ENCODE data around the gene FLT1.

Gene FLT1

DNA sequence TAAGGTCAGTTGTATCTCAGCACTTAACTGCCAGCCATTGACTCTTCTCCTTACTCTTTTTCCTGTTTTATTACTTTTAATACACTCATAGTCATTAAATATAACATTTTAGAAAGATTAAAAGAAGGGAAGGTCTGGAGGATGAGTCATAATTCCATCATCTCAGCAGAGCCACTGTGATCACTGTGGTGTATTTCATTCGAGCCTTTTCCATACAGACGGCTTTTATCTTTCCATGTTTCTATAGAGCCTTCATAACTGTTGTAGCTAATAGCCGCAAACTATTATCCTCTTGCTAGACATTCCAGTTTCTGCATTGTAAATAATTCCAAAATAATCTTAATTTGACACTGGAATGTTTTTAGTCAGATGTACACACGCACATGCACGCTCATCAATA is 4.7 kb upstream of the FLT1 start:
- no peaks in the 10 kb centered on the region for H3K9me3 ChIP-seq (ENCODE audit: low read length)
- no peaks in the 10 kb centered on the region for H3F3A ChIP-seq (ENCODE audit: insufficient read depth, low read length)
- no peak overlapping the region for H2AFZ ChIP-seq (ENCODE audit: low read length)
- H3K9ac ChIP-seq (ENCODE audit: low read length) = no peak overlapping the region
- H3K79me2 ChIP-seq (ENCODE audit: insufficient read depth, low read length) = no peaks in the 10 kb centered on the region
- H3K4me3 ChIP-seq (ENCODE audit: low read depth, low read length, poor library complexity, severe bottlenecking) = no peak overlapping the region
- no peak for TF ChIP-seq EZH2 (IDR thresholded peaks at IDR 0.05; ENCODE audit: borderline replicate concordance, low read length)
- no peaks in the 10 kb centered on the region for H3K4me1 ChIP-seq (ENCODE audit: insufficient read depth, low read length, severe bottlenecking)
- no peaks in the 10 kb centered on the region for H3K36me3 ChIP-seq (ENCODE audit: insufficient read depth, low read length)
- H3K4me2 ChIP-seq (ENCODE audit: low read length) = no peak overlapping the region
- no peaks in the 10 kb centered on the region for H3K9me2 ChIP-seq (ENCODE audit: low read depth, low read length)
- no peaks in the 10 kb centered on the region for H4K20me1 ChIP-seq (ENCODE audit: insufficient read depth, low read length)
- H3K27ac ChIP-seq (ENCODE audit: low read depth, low read length, poor library complexity, severe bottlenecking) = no peak overlapping the region
- peaks cover 5% of the 10 kb centered on the region for H3K27me3 ChIP-seq (ENCODE audit: insufficient read depth, low read length)

DNA sequence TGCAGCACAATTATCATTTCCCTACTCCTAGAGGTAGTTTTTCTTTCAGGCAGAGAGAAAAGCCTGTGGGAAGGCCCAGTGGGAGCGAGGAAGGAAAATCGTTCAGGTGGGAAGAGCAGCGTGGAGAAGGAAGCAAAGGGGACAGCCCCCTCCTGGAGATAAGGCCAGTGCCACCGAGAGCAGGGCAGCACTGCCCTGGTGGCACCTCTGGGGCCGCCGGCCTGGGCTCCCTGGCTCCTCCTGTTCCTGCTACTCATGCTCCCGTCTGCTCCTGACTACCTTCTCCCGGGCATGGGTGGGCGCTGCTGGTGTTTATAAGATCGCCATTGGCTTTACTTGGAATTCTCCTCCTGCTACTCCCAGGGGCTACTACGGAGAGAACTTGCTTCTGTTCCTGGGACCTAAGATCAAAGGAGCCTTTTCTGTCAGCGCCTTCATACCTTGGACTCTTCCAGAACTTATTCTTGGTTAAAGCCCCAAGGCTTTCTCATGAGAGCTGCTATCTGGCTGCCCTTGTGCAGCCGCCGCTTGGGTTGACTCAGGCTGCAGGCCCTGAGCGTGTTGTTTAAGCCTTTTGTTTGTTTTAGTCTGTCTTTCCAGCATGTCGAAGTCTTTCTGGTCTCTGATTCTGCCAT is 3.7 kb upstream of the FLT1 start:
- Histone ChIP-seq H3K9ac (ENCODE audit: low read length) (no peak overlapping the region), H3K79me2 (ENCODE audit: insufficient read depth, low read length) (no peaks in the 10 kb centered on the region), H3K9me2 (ENCODE audit: low read depth, low read length) (no peaks in the 10 kb centered on the region), H2AFZ (ENCODE audit: low read length) (no peak overlapping the region), H3K4me2 (ENCODE audit: low read length) (no peak overlapping the region), H3K4me1 (ENCODE audit: insufficient read depth, low read length, severe bottlenecking) (no peaks in the 10 kb centered on the region), H3K4me3 (ENCODE audit: low read depth, low read length, poor library complexity, severe bottlenecking) (no peak overlapping the region), H4K20me1 (ENCODE audit: insufficient read depth, low read length) (no peaks in the 10 kb centered on the region), H3K27me3 (ENCODE audit: insufficient read depth, low read length) (peaks cover 5% of the 10 kb centered on the region), H3K9me3 (ENCODE audit: low read length) (no peaks in the 10 kb centered on the region), H3K36me3 (ENCODE audit: insufficient read depth, low read length) (no peaks in the 10 kb centered on the region), H3F3A (ENCODE audit: insufficient read depth, low read length) (no peaks in the 10 kb centered on the region), H3K27ac (ENCODE audit: low read depth, low read length, poor library complexity, severe bottlenecking) (no peak overlapping the region)
- TF ChIP-seq, protein P1, sequence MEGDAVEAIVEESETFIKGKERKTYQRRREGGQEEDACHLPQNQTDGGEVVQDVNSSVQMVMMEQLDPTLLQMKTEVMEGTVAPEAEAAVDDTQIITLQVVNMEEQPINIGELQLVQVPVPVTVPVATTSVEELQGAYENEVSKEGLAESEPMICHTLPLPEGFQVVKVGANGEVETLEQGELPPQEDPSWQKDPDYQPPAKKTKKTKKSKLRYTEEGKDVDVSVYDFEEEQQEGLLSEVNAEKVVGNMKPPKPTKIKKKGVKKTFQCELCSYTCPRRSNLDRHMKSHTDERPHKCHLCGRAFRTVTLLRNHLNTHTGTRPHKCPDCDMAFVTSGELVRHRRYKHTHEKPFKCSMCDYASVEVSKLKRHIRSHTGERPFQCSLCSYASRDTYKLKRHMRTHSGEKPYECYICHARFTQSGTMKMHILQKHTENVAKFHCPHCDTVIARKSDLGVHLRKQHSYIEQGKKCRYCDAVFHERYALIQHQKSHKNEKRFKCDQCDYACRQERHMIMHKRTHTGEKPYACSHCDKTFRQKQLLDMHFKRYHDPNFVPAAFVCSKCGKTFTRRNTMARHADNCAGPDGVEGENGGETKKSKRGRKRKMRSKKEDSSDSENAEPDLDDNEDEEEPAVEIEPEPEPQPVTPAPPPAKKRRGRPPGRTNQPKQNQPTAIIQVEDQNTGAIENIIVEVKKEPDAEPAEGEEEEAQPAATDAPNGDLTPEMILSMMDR (IDR thresholded peaks at IDR 0.05; ENCODE audit: low read length) = no peak
- TF ChIP-seq EZH2 (IDR thresholded peaks at IDR 0.05; ENCODE audit: borderline replicate concordance, low read length) = no peak

DNA sequence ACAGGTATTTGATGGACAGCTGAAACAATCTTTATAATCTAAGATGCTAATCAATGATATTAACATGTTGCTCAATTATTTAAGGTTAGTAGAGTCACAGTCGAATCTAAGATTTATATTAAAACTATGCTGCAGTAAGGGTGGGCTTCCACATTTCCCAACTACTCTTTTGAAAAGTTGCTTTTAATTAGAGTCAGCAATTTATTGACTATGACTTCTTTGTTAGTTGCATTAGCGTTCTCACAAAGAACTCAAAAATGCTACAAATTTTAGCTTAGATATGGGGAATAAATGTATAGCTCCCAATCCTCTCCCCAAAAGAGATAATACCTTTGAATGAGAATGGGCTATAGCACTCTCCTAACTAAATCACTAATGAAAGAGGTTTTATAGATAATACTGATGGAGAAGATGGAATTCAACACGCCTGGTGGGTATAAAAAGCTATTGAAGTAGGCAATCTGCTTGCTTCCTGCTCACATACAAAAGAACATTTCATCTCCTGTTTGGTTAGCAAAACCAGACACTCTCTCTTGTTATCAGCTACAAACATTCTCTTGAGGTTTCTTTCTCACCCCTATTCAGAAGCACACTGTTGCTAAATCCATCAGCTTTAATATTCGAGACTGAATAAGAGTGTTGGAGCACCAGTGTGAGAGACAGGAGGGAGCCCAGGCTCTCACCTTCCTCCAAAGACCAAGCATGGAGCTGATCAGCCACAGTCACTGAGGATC is 2.4 kb upstream of the FLT1 start:
- Histone ChIP-seq H3K9me3 (ENCODE audit: low read length) (no peaks in the 10 kb centered on the region), H3K4me3 (ENCODE audit: low read depth, low read length, poor library complexity, severe bottlenecking) (no peak overlapping the region), H3F3A (ENCODE audit: insufficient read depth, low read length) (no peaks in the 10 kb centered on the region), H3K27me3 (ENCODE audit: insufficient read depth, low read length) (peaks cover 5% of the 10 kb centered on the region), H2AFZ (ENCODE audit: low read length) (no peak overlapping the region), H3K9me2 (ENCODE audit: low read depth, low read length) (no peaks in the 10 kb centered on the region), H3K79me2 (ENCODE audit: insufficient read depth, low read length) (no peaks in the 10 kb centered on the region), H3K9ac (ENCODE audit: low read length) (no peak overlapping the region), H3K27ac (ENCODE audit: low read depth, low read length, poor library complexity, severe bottlenecking) (no peak overlapping the region), H4K20me1 (ENCODE audit: insufficient read depth, low read length) (no peaks in the 10 kb centered on the region), H3K4me2 (ENCODE audit: low read length) (no peak overlapping the region), H3K36me3 (ENCODE audit: insufficient read depth, low read length) (no peaks in the 10 kb centered on the region), H3K4me1 (ENCODE audit: insufficient read depth, low read length, severe bottlenecking) (no peaks in the 10 kb centered on the region)
- no peak for TF ChIP-seq EZH2 (IDR thresholded peaks at IDR 0.05; ENCODE audit: borderline replicate concordance, low read length)
- TF ChIP-seq, protein P1 (IDR thresholded peaks at IDR 0.05; ENCODE audit: low read length) = no peak

All from OCI-LY1 (cell line).